GM12864 (cell line): ENCODE results near the gene IKZF3.

Experiments
- DNase-seq: peaks from one replicate; pipeline ENCODE4 v3.0.0-alpha.2; 2011; ENCODE audit warnings: low read depth
- H3K4me3 ChIP-seq: 2 replicates; pipeline ENCODE4 v1.5.1; 2011; ENCODE audit warnings: mild to moderate bottlenecking, low read depth, low read length, control low read depth
- TF ChIP-seq, protein P1 (sequence below): IDR thresholded peaks from 2 replicates; pipeline ENCODE4 v1.5.1; 2011; ENCODE audit warnings: low read depth, mild to moderate bottlenecking, moderate library complexity, low read length, control low read depth, inconsistent platforms; ENCODE audit errors: missing control alignments

The IKZF3 gene

DNA sequence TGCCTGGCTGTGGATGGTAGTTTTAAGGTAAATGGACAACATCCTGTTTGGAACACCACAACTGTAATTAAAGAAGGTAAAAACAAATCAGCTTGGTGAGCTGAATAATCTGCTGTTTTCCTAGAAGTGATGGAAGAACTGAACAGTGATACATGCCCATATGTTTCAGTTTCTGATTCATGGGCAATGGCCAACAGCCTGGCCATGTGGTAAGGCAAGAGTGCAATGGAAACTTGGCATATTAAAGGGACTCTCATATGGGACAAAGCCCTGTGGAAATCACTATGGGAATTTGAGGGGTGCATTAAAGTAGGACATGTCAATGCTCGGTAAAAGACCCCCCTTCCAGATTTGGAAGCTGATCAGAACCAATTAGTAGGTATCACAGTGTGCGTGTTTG lies 37.8 kb downstream of the IKZF3 start:
- no peak for DNase-seq
- TF ChIP-seq, protein P1, sequence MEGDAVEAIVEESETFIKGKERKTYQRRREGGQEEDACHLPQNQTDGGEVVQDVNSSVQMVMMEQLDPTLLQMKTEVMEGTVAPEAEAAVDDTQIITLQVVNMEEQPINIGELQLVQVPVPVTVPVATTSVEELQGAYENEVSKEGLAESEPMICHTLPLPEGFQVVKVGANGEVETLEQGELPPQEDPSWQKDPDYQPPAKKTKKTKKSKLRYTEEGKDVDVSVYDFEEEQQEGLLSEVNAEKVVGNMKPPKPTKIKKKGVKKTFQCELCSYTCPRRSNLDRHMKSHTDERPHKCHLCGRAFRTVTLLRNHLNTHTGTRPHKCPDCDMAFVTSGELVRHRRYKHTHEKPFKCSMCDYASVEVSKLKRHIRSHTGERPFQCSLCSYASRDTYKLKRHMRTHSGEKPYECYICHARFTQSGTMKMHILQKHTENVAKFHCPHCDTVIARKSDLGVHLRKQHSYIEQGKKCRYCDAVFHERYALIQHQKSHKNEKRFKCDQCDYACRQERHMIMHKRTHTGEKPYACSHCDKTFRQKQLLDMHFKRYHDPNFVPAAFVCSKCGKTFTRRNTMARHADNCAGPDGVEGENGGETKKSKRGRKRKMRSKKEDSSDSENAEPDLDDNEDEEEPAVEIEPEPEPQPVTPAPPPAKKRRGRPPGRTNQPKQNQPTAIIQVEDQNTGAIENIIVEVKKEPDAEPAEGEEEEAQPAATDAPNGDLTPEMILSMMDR = no peak
- no peak overlapping the region for H3K4me3 ChIP-seq

- TF ChIP-seq, protein P1 = no peak
- no peak for DNase-seq
- no peak overlapping the region for H3K4me3 ChIP-seq
Measured at GRCh38 chr17:39823407-39824054, 40.6 kb downstream of the IKZF3 start.

DNA sequence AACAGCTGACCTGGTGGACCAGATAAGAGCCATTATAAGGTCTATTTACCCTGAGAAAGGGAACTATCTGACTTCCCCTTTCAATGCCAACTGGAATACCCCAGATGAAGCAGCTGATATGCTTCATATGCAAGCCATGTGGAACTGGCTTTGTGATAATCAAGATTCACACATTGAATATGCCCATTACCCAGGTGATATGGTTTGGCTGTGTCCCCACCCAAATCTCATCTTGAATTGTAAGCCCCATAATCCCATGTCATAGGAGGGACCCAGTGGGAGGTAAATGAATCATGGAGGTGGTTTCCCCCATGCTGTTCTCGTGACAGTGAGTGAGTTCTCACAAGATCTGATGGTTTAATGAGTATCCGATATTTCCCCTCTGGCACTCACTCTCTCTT lies 42.1 kb downstream of the IKZF3 start:
- TF ChIP-seq, protein P1 = no peak
- H3K4me3 ChIP-seq = no peak overlapping the region
- DNase-seq = no peak

- H3K4me3 ChIP-seq = no peak overlapping the region
Measured at GRCh38 chr17:39820987-39821386, 43.1 kb downstream of the IKZF3 start.

GRCh38 chr17:39820541-39820940 lies 43.6 kb downstream of the IKZF3 start:
- DNase-seq = no peak
- TF ChIP-seq, protein P1 = no peak
- H3K4me3 ChIP-seq = no peak overlapping the region

More at GRCh38 chr17:39820987-39821386, 43.1 kb downstream of the IKZF3 start:
- TF ChIP-seq, protein P1 = no peak
- DNase-seq = no peak

DNA sequence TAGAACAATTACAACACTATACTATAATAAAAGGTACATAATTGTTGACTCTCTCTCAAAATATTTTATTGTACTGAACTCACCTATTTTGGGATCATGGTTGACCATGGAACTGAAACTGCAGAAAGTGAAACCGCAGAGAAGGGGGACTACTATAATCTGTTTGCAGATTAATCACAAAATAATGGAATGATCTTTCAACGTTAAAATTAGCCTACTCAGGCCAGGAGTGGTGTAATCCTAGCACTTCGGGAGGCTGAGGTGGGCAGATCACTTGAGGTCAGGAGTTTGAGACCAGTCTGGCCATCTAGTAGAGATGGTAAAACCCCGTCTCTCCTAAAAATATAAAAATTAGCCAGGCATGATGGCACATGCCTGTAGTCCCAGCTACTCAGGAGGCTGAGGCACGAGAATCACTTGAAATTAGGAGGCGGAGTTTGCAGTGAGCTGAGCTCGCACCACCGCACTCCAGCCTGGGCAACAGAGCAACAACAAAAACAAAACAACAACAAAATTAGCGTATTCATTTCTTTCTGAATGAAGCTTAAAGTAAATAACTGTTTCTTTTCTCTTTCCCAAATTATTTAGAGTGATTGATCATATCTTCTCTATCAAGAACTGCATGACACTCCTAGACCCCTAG lies 45.6 kb downstream of the IKZF3 start:
- TF ChIP-seq, protein P1 = no peak
- DNase-seq = no peak
- H3K4me3 ChIP-seq = no peak overlapping the region; the same call in 1 of the 2 replicates

DNA sequence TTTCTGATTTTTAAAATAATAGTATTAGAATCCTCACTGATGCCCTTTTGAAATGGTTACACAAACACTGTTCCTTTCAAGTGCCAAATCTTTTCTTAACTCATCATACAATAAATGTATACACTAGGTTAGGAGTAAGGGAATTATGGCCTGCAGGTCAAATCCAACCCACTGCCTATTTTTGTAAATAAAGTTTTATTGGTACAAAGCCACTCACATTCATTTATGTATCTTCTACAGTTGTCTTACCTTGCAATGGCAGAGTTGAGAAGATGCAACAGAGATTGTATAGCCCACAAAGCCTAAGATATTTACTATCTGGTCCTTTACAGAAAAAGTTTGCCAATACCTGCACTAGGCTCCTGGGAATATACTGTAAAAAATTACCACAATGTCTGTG lies 47.8 kb downstream of the IKZF3 start:
- H3K4me3 ChIP-seq = no peak overlapping the region
- TF ChIP-seq, protein P1 = no peak
- no peak for DNase-seq
